Fibroblast of lung (primary cell): ENCODE measurements around the gene CORO1C. TPM values are rescaled to one million over a fixed set of nuclear protein-coding genes. Genes with fewer than 3 reads are reported as not detected.
"Not testable (repeated sequence)": the region's sequence is repeated elsewhere in the genome, so short reads cannot be mapped to it uniquely, and the experiment has no call there.

Experiments used
- DNase-seq, 2 donors: peaks; one replicate each; pipeline versions ENCODE4 v3.0.0 to v3.0.0-alpha.2; 2010; ENCODE audit warnings: low read depth in 2 of 2
- H2AFZ ChIP-seq: 2 replicates; pipeline ENCODE4 v1.5.1; 2012; ENCODE audit warnings: low read length, control low read depth, inconsistent platforms
- H3K27ac ChIP-seq: 2 replicates; pipeline ENCODE4 v1.5.1; 2011; ENCODE audit warnings: low read length, control low read depth; ENCODE audit not compliant: insufficient read depth
- H3K27me3 ChIP-seq: 2 replicates; pipeline ENCODE4 v1.5.1; 2011; ENCODE audit warnings: mild to moderate bottlenecking, low read length; ENCODE audit not compliant: control insufficient read depth, insufficient read depth
- H3K36me3 ChIP-seq: 2 replicates; pipeline ENCODE4 v1.5.1; 2011; ENCODE audit warnings: low read length; ENCODE audit not compliant: control insufficient read depth, insufficient read depth
- H3K4me1 ChIP-seq: 2 replicates; pipeline ENCODE4 v1.5.1; 2011; ENCODE audit warnings: low read length; ENCODE audit not compliant: control insufficient read depth, insufficient read depth; ENCODE audit errors: extremely low read depth
- H3K4me2 ChIP-seq: 2 replicates; pipeline ENCODE4 v1.5.1; 2011; ENCODE audit warnings: low read length, control low read depth; ENCODE audit not compliant: insufficient read depth; ENCODE audit errors: extremely low read depth
- H3K4me3 ChIP-seq, 4 experiments: fragments of 200-600 bp in 1 of 4; sonication (generic) in 1 of 4; replicated peaks in 1 of 4; 2 replicates each; pipeline ENCODE4 v1.5.1; 2011 to 2016; ENCODE audit warnings: low read length in 4 of 4, low read depth in 3 of 4, mild to moderate bottlenecking in 3 of 4, control low read depth in 2 of 4, inconsistent platforms in 1 of 4, mixed read lengths in 1 of 4; ENCODE audit not compliant: insufficient read depth in 1 of 4; ENCODE audit errors: control extremely low read depth in 1 of 4
- H3K79me2 ChIP-seq: 2 replicates; pipeline ENCODE4 v1.5.1; 2012; ENCODE audit warnings: mild to moderate bottlenecking, low read length, inconsistent platforms; ENCODE audit not compliant: control insufficient read depth, insufficient read depth
- H3K9ac ChIP-seq: 2 replicates; pipeline ENCODE4 v1.5.1; 2011; ENCODE audit warnings: mild to moderate bottlenecking, low read length, control low read depth; ENCODE audit not compliant: insufficient read depth
- H3K9me3 ChIP-seq: 2 replicates; pipeline ENCODE4 v1.5.1; 2012; ENCODE audit warnings: low read depth, low read length; ENCODE audit not compliant: control insufficient read depth, insufficient read depth
- H4K20me1 ChIP-seq: 2 replicates; pipeline ENCODE4 v1.5.1; 2011; ENCODE audit warnings: low read length; ENCODE audit not compliant: control insufficient read depth, insufficient read depth; ENCODE audit errors: extremely low read depth
- CTCF ChIP-seq, 2 donors: IDR thresholded peaks in 1 of 2; conservative IDR thresholded peaks in 1 of 2; 1 replicate in 1 of 2; 2 replicates in 1 of 2; pipeline ENCODE4 v1.5.1; 2011 to 2012; ENCODE audit warnings: low read length in 2 of 2, control low read depth in 1 of 2, inconsistent platforms in 1 of 2, low read depth in 1 of 2, mild to moderate bottlenecking in 1 of 2
- EZH2 ChIP-seq: IDR thresholded peaks from 2 replicates; pipeline ENCODE4 v1.5.1; 2012; ENCODE audit warnings: low read length, control low read depth, mild to moderate bottlenecking; ENCODE audit errors: missing control alignments
- polyA plus RNA-seq, 2 donors: library from polyadenylated mRNA; depleted of rRNA in 1 of 2; stranded (reverse) in 1 of 2; unstranded in 1 of 2; fragments of >200 nt; gene quantifications; 2 replicates each; pipeline ENCODE4 v1.2.1, GENCODE V29; 2011 to 2012; ENCODE audit warnings: missing spikeins in 1 of 2
- total RNA-seq: library from RNA; depleted of rRNA; stranded (reverse); fragments of >200 nt; gene quantifications from 2 replicates; pipeline ENCODE4 v1.2.1, GENCODE V29; 2014

The CORO1C gene
- total and polyA plus RNA-seq, 2 donors (not counting 1 experiment from before 2014, with no cell fraction given), result 288 to 542 TPM

GRCh38 chr12:108751821-108752220, 20.5 kb upstream of the CORO1C start:
- Histone ChIP-seq H3K36me3 (no peaks in the 10 kb centered on the region), H4K20me1 (no peaks in the 10 kb centered on the region), H2AFZ (no peak overlapping the region), H3K79me2 (no peaks in the 10 kb centered on the region), H3K27ac (no peak overlapping the region), H3K27me3 (no peaks in the 10 kb centered on the region), H3K9ac (no peak overlapping the region), H3K4me1 (no peaks in the 10 kb centered on the region), H3K4me3 (no peak overlapping the region), H3K9me3 (no peaks in the 10 kb centered on the region), H3K4me2 (no peak overlapping the region)
- TF ChIP-seq EZH2, result no peak
- no peak for TF ChIP-seq CTCF (conservative IDR thresholded peaks at IDR 0.05 in 1 of 2, IDR thresholded peaks at IDR 0.05 in 1 of 2; ENCODE audit: low read depth in 1 of 2, low read length in 2 of 2)
- DNase-seq, result no peak

- H3K4me1 ChIP-seq, H3K4me2 ChIP-seq, H3K9me3 ChIP-seq, H3K27ac ChIP-seq, H3K79me2 ChIP-seq, H4K20me1 ChIP-seq, H3K4me3 ChIP-seq, H3K9ac ChIP-seq, DNase-seq, H3K36me3 ChIP-seq, H3K27me3 ChIP-seq, H2AFZ ChIP-seq: not testable (repeated sequence)
These were observed 19.7 kb upstream of the CORO1C start for GRCh38 chr12:108751003-108751402.

- TF ChIP-seq EZH2 (no peak), CTCF (conservative IDR thresholded peaks at IDR 0.05 in 1 of 2, IDR thresholded peaks at IDR 0.05 in 1 of 2; ENCODE audit: low read depth in 1 of 2, low read length in 2 of 2) (no peak)
- Histone ChIP-seq H2AFZ (no peak overlapping the region), H3K36me3 (no peaks in the 10 kb centered on the region), H3K9ac (no peak overlapping the region), H4K20me1 (no peaks in the 10 kb centered on the region), H3K4me2 (no peak overlapping the region), H3K27ac (no peak overlapping the region), H3K9me3 (no peaks in the 10 kb centered on the region), H3K79me2 (no peaks in the 10 kb centered on the region), H3K4me3 (no peak overlapping the region), H3K4me1 (no peaks in the 10 kb centered on the region), H3K27me3 (no peaks in the 10 kb centered on the region)
- peak in 1 of 2 donors; percentile 48 for DNase-seq
These were observed 19.2 kb upstream of the CORO1C start for GRCh38 chr12:108750526-108750925.
